Inflammatory macrophage (primary cell): ENCODE results near the gene TRMT1.

Experiments used
- DNase-seq, 2 donors: peaks; one replicate each; pipeline ENCODE4 v3.0.0-alpha.2; 2020 to 2022

Gene TRMT1

GRCh38 chr19:13069415-13070359, 46.9 kb downstream of the TRMT1 start:
- DNase-seq: no peak

- DNase-seq: peak; percentile 16 to 40
Measured at GRCh38 chr19:13068085-13068846, 48.3 kb downstream of the TRMT1 start.

DNA sequence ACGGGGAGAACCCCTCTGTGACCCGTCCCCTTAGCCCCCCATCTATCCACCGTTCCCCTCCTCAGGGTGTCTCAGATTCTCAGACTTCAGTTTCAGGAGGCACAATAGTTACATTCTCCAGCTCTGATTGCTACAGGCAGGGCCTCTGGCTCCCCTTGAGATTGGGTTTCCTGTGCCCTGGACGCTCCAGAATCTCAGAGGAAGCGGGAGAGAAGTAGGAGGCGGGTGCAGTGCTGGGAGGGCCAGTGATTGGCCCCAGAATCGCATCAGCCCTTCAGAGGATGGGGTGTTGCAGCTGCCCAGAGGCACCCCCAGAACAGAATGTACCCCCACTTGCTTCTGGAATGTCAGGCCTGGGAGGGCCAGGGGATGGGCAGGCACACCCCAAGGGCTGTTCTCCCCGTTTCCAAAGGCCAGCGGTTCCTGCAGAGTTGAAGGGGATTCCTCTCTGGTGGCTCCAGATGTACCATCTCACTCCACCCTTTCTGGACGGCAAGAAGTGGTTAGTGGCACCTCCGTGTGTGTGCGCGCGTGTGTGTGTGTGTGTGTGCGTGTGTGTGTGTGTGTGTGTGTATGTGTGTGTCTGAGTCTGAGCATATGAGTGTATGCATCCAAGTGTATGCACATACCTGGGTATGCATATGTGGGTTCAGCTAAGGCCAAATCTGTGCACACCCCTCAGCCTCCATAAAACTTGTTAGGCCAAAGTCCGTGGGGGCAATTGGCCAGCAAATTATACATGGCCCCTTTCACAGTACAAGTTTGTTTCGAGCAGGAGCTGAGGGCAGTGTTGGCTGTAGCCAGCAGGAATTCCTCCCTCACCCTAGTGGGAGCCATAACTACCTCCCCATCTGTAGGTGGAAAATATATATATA, 49.4 kb downstream of the TRMT1 start:
- no peak for DNase-seq

GRCh38 chr19:13066226-13066625, 50.3 kb downstream of the TRMT1 start:
- DNase-seq: peak; percentile 31 to 49

- DNase-seq: no peak
Measured at GRCh38 chr19:13064092-13064489, 52.4 kb downstream of the TRMT1 start.

GRCh38 chr19:13063461-13064091, 53.0 kb downstream of the TRMT1 start:
- DNase-seq: no peak

DNA sequence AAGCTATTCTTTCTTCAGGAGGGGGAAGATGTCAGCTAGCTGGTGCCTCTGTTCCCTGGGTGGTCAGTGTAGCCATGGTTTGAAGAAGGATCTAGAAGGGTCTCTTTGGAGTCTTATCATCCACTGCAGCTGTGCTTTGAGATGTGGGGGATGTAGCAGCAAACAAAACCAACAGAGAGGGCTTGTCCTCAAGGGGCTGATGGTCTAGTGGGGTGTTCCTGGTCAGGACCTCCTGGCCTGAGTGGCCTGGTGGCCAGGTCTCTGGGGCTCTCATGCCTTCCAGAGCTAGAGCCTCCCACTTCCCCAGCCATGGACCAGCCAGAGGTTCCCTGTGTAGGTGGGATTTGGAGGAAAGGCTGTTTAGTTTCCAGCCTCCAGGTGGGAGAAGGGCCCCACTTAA, 54.2 kb downstream of the TRMT1 start:
- no peak for DNase-seq

DNA sequence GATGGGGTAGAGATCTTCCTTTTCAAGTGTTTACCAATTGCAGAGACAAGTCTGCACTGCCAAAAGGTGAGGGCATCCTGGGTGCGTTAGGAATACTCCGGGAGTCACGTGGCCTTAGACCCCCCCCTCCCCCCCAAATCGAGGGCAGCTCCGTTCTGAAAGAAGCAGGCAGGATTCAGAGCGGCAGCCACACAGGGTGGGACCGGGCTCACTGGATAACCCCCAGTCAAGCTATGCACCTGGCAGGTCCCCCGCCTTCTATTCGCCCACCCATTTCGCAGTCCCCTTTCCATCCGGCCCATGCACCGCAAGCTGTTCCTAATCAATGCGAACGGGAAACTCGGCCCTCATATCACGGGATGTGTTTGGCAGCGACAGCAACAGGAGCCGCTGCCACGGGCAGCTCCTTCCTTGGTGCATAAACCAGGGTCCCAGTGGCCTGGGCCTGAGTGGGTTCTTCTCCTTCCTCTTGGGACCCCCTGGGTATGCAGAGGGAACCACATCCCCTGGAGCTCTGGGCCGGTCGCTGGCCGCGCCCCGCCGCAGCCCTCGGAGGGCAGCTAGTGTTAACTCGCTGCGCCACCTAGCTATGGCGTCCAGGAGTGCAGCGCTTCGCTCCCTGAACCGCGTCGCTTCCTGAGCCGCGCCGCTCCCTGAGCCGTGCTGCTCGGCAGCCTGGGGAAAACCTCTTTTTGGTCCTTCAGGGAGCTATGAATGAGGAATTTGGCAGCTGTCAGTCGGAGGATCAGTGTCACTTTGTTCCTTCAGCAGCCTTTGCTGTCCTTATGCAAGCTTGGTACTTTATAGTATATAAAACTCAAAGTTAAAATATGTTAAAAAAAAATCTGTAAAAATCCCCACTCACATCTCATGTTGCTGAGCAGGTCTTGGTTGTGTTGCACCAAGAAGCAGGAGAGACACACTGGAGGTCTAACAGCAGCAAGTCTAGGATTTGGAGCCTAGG, 55.3 kb downstream of the TRMT1 start:
- peak; percentile 77 to 82 for DNase-seq

- DNase-seq: no peak
Measured at GRCh38 chr19:13060233-13060963, 56.1 kb downstream of the TRMT1 start.

- no peak for DNase-seq
Measured at GRCh38 chr19:13058951-13059660, 57.4 kb downstream of the TRMT1 start.

GRCh38 chr19:13057744-13058143, 58.8 kb downstream of the TRMT1 start:
- no peak for DNase-seq

DNA sequence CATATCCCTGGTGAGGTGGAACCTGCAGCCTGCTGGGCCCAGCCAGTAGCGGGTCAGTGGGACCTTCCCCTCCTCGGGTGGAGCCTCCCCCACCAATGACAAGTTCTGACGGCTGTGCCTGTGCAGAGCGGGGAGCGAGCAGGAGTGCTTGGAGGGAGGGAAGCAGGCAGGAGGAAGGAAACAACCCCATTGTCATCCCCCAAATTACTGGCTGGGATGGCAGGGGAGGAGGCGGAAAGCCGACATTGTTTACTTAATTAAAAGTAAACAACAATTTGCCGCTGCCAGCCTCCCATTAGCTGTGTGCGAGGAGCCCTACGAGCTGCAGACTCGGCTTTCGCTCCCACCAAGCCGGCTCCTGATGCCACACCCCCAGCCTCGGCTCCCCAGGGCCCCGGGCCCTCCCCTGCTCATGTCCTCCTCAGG, 59.4 kb downstream of the TRMT1 start:
- DNase-seq: no peak

DNA sequence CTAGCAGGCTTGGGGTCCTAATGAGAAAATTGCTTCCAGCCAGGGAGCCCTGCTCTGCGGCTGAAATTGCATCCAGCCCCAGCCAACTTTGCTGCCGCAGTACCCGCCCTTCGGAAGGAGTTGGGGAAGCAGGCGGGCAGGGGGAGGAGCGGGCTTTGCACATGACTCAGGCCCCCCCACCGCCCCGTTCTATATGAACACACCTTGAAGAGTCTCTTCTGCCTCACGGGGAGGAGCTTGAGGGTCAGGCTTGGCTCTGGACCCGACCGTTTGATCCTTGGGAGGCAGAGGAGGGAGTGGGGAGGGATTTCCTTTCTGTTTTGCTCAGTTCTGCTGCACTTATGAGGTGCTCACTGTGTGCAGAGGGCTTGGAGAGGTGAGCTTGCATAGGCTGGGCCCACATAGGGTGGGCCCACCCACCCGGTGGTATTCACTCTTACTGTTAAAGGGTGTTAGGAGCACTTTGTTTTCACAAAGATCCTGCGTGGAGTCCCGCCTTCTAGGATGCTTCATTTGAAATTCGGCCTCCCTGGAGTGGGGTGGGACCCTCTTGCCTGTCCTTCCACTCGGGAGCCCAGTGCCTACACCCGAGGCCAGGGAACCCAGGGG, 60.4 kb downstream of the TRMT1 start:
- DNase-seq: no peak

GRCh38 chr19:13055213-13056051, 61.1 kb downstream of the TRMT1 start:
- no peak for DNase-seq
